Uterus (tissue), 2 donors: Measurements from ENCODE around the gene PCDHB13.

Experiments used
- POLR2A ChIP-seq, 2 donors: fragments of 450-650 bp; IDR thresholded peaks; one replicate each; pipeline ENCODE4 v1.6.1; 2016; ENCODE audit warnings: antibody characterized with exemption in 2 of 2, mild to moderate bottlenecking in 1 of 2, moderate library complexity in 1 of 2
- TF ChIP-seq, protein P1 (sequence below), 4 experiments: fragments of 200-600 bp in 2 of 4; fragments of 450-650 bp in 2 of 4; sonication (generic) in 2 of 4; IDR thresholded peaks; one replicate each; pipeline ENCODE4 v1.5.1; 2016 to 2019; ENCODE audit warnings: antibody characterized with exemption in 4 of 4, mild to moderate bottlenecking in 2 of 4, moderate library complexity in 1 of 4

DNA sequence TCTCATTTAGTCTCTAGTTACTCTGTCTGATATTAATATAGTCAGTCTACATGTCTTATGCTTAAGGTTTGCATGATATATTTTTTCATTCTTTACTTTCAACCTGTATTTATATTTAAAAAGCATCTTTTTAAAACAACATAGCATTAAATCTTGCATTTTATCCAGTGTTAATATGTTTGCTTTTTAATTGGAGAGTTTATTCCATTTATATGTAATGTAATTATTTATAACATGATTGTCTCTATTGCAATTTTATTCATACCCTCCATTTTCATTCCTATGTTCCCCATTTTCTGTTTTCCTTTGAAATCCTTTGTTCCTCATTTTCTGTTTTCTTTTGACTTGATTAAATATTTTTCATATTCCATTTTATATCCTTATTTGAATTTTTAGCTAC is 44.7 kb downstream of the PCDHB13 start:
- TF ChIP-seq, protein P1, sequence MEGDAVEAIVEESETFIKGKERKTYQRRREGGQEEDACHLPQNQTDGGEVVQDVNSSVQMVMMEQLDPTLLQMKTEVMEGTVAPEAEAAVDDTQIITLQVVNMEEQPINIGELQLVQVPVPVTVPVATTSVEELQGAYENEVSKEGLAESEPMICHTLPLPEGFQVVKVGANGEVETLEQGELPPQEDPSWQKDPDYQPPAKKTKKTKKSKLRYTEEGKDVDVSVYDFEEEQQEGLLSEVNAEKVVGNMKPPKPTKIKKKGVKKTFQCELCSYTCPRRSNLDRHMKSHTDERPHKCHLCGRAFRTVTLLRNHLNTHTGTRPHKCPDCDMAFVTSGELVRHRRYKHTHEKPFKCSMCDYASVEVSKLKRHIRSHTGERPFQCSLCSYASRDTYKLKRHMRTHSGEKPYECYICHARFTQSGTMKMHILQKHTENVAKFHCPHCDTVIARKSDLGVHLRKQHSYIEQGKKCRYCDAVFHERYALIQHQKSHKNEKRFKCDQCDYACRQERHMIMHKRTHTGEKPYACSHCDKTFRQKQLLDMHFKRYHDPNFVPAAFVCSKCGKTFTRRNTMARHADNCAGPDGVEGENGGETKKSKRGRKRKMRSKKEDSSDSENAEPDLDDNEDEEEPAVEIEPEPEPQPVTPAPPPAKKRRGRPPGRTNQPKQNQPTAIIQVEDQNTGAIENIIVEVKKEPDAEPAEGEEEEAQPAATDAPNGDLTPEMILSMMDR (IDR thresholded peaks at IDR 0.05): no peak
- no peak for TF ChIP-seq POLR2A (IDR thresholded peaks at IDR 0.05)
